ENCODE measurements around the gene MAST4.

DNA sequence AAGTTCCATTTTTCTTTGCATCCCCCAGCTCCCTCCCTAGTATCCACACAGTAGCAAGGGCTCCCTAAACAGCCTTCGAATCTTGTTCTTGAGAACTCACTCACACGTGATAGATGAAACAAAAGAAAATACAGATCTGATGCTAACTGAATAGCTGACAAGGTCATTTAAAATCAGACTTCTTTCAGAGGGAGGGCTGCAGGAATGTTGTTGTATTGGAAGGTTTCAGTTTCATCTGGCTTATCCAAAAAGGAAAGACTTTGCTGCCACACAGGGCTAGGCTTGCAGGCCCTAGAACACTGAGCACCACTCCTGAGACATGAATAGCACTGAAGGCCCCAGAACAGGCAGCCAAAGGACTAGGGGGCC lies 597.2 kb downstream of the MAST4 start:
- TF ChIP-seq CEBPB (IDR thresholded peaks at IDR 0.05; ENCODE audit: low read depth, low read length) (no peak), CTCF (conservative IDR thresholded peaks at IDR 0.05; ENCODE audit: low read depth, low read length) (no peak), RFX5 (IDR thresholded peaks at IDR 0.05; ENCODE audit: low read depth, low read length) (no peak), POLR2A (IDR thresholded peaks at IDR 0.05; ENCODE audit: low read depth, low read length) (no peak), SMC3 (IDR thresholded peaks at IDR 0.05; ENCODE audit: low read depth, low read length) (no peak), ELK1 (IDR thresholded peaks at IDR 0.05; ENCODE audit: borderline replicate concordance, low read depth, low read length) (no peak), MAZ (IDR thresholded peaks at IDR 0.05; ENCODE audit: borderline replicate concordance, low read depth, low read length) (no peak)

Measured in IMR-90 (cell line).